Effector memory CD4-positive, alpha-beta T cell (primary cell): ENCODE measurements around the gene ALG11.
"Not testable (repeated sequence)": the region's sequence is repeated elsewhere in the genome, so short reads cannot be mapped to it uniquely, and the experiment has no call there.

Source experiments
- DNase-seq, 3 donors: peaks; one replicate each; pipeline ENCODE4 v3.0.0-alpha.2; 2020
- H3K27ac ChIP-seq: 2 replicates; pipeline ENCODE4 v1.7.0; 2013; ENCODE audit warnings: mild to moderate bottlenecking, low read length, moderate library complexity; ENCODE audit not compliant: insufficient read depth, poor library complexity, severe bottlenecking
- H3K27me3 ChIP-seq: replicated peaks from 2 replicates; pipeline ENCODE4 v1.7.0; 2013; ENCODE audit warnings: mild to moderate bottlenecking, low read length; ENCODE audit not compliant: insufficient read depth, control insufficient read depth, poor library complexity, severe bottlenecking
- H3K36me3 ChIP-seq: 2 replicates; pipeline ENCODE4 v1.7.0; 2013; ENCODE audit warnings: mild to moderate bottlenecking, low read length, moderate library complexity; ENCODE audit not compliant: control insufficient read depth, insufficient read depth
- H3K4me1 ChIP-seq: 2 replicates; pipeline ENCODE4 v1.7.0; 2013; ENCODE audit warnings: low read length, mild to moderate bottlenecking; ENCODE audit not compliant: control insufficient read depth, insufficient read depth, poor library complexity, severe bottlenecking
- H3K4me3 ChIP-seq: 2 replicates; pipeline ENCODE4 v1.7.0; 2013; ENCODE audit warnings: low read length, low read depth, mild to moderate bottlenecking; ENCODE audit not compliant: insufficient read depth, poor library complexity, severe bottlenecking
- H3K9me3 ChIP-seq: 2 replicates; pipeline ENCODE4 v1.7.0; 2013; ENCODE audit warnings: mild to moderate bottlenecking, low read length, moderate library complexity; ENCODE audit not compliant: control insufficient read depth

The ALG11 gene

GRCh38 chr13:51978796-51979556, 33.2 kb upstream of the ALG11 start:
- Histone ChIP-seq H3K4me3 (no peak overlapping the region), H3K9me3 (no peaks in the 10 kb centered on the region), H3K4me1 (no peaks in the 10 kb centered on the region), H3K27me3 (no peaks in the 10 kb centered on the region), H3K27ac (no peak overlapping the region), H3K36me3 (no peaks in the 10 kb centered on the region)
- no peak for DNase-seq

- DNase-seq, result no peak
- no peaks in the 10 kb centered on the region for H3K9me3 ChIP-seq
- H3K27ac ChIP-seq, result no peak overlapping the region
- H3K27me3 ChIP-seq, result no peaks in the 10 kb centered on the region
- no peak overlapping the region for H3K4me3 ChIP-seq
- H3K4me1 ChIP-seq, result no peaks in the 10 kb centered on the region
- no peaks in the 10 kb centered on the region for H3K36me3 ChIP-seq
Observed at GRCh38 chr13:51980908-51981307, 31.3 kb upstream of the ALG11 start.

- Histone ChIP-seq H3K4me3 (no peak overlapping the region), H3K4me1 (no peaks in the 10 kb centered on the region), H3K27me3 (no peaks in the 10 kb centered on the region), H3K27ac (no peak overlapping the region), H3K9me3 (no peaks in the 10 kb centered on the region), H3K36me3 (no peaks in the 10 kb centered on the region)
- no peak for DNase-seq
Observed at GRCh38 chr13:51981355-51981754, 30.8 kb upstream of the ALG11 start.

GRCh38 chr13:51983292-51983691, 28.9 kb upstream of the ALG11 start:
- not testable (repeated sequence) for H3K4me3 ChIP-seq, H3K9me3 ChIP-seq, H3K4me1 ChIP-seq, DNase-seq, H3K27me3 ChIP-seq, H3K36me3 ChIP-seq, H3K27ac ChIP-seq

- not testable (repeated sequence) for DNase-seq, H3K36me3 ChIP-seq, H3K4me3 ChIP-seq, H3K9me3 ChIP-seq, H3K27ac ChIP-seq, H3K27me3 ChIP-seq, H3K4me1 ChIP-seq
Observed at GRCh38 chr13:51984904-51985303, 27.3 kb upstream of the ALG11 start.

GRCh38 chr13:51988988-51989618, 23.1 kb upstream of the ALG11 start:
- no peaks in the 10 kb centered on the region for H3K4me1 ChIP-seq
- H3K36me3 ChIP-seq, result no peaks in the 10 kb centered on the region
- no peaks in the 10 kb centered on the region for H3K27me3 ChIP-seq
- no peak overlapping the region for H3K27ac ChIP-seq
- no peak for DNase-seq
- H3K9me3 ChIP-seq, result no peaks in the 10 kb centered on the region
- H3K4me3 ChIP-seq, result no peak overlapping the region

- H3K4me3 ChIP-seq, result no peak overlapping the region
- H3K27ac ChIP-seq, result no peak overlapping the region
- H3K27me3 ChIP-seq, result no peaks in the 10 kb centered on the region
- H3K36me3 ChIP-seq, result no peaks in the 10 kb centered on the region
- H3K4me1 ChIP-seq, result no peaks in the 10 kb centered on the region
- no peak for DNase-seq
- no peaks in the 10 kb centered on the region for H3K9me3 ChIP-seq
Observed at GRCh38 chr13:51993713-51994112, 18.5 kb upstream of the ALG11 start.

GRCh38 chr13:51995677-51996551, 16.3 kb upstream of the ALG11 start:
- no peaks in the 10 kb centered on the region for H3K4me1 ChIP-seq
- no peaks in the 10 kb centered on the region for H3K9me3 ChIP-seq
- H3K27ac ChIP-seq, result no peak overlapping the region
- no peaks in the 10 kb centered on the region for H3K36me3 ChIP-seq
- no peak overlapping the region for H3K4me3 ChIP-seq
- H3K27me3 ChIP-seq, result no peaks in the 10 kb centered on the region
- DNase-seq, result no peak

GRCh38 chr13:51996641-51997040, 15.6 kb upstream of the ALG11 start:
- no peaks in the 10 kb centered on the region for H3K4me1 ChIP-seq
- no peak overlapping the region for H3K27ac ChIP-seq
- DNase-seq, result no peak
- no peaks in the 10 kb centered on the region for H3K27me3 ChIP-seq
- H3K9me3 ChIP-seq, result no peaks in the 10 kb centered on the region
- H3K36me3 ChIP-seq, result no peaks in the 10 kb centered on the region
- no peak overlapping the region for H3K4me3 ChIP-seq

GRCh38 chr13:51997186-51997585, 15.0 kb upstream of the ALG11 start:
- H3K27me3 ChIP-seq, result no peaks in the 10 kb centered on the region
- no peak for DNase-seq
- no peak overlapping the region for H3K4me3 ChIP-seq
- H3K9me3 ChIP-seq, result no peaks in the 10 kb centered on the region
- no peak overlapping the region for H3K27ac ChIP-seq
- no peaks in the 10 kb centered on the region for H3K36me3 ChIP-seq
- no peaks in the 10 kb centered on the region for H3K4me1 ChIP-seq
